Neural cell (in vitro differentiated cells): ENCODE data around the gene RPL29.
A peak's percentile ranks its signal among the peaks of the same experiment; 100 is the strongest.

Source experiments
- CTCF ChIP-seq: fragments of 450-650 bp; IDR thresholded peaks from 2 replicates; pipeline ENCODE4 v1.5.1; 2014; ENCODE audit warnings: antibody characterized with exemption, mild to moderate bottlenecking, moderate library complexity; ENCODE audit not compliant: poor library complexity, severe bottlenecking
- EP300 ChIP-seq: fragments of 450-650 bp; conservative IDR thresholded peaks from 2 replicates; pipeline ENCODE4 v1.6.1; 2014; ENCODE audit warnings: antibody characterized with exemption, mild to moderate bottlenecking, moderate library complexity; ENCODE audit not compliant: poor library complexity, severe bottlenecking
- EZH2 ChIP-seq: fragments of 200-600, 300-800 bp; shearing (Covaris generic), sonication (generic); IDR thresholded peaks from 2 replicates; pipeline ENCODE4 v1.6.1; 2014; ENCODE audit warnings: antibody characterized with exemption, low read length, borderline replicate concordance, mild to moderate bottlenecking; ENCODE audit not compliant: insufficient read depth, poor library complexity, severe bottlenecking
- MXI1 ChIP-seq: fragments of 450-650 bp; conservative IDR thresholded peaks from 2 replicates; pipeline ENCODE4 v1.6.1; 2014; ENCODE audit warnings: antibody characterized with exemption, mild to moderate bottlenecking; ENCODE audit not compliant: poor library complexity, severe bottlenecking
- POLR2AphosphoS5 ChIP-seq: IDR thresholded peaks from 2 replicates; pipeline ENCODE4 v1.6.1; 2012
- RAD21 ChIP-seq: fragments of 450-650 bp; conservative IDR thresholded peaks from 2 replicates; pipeline ENCODE4 v1.6.1; 2014; ENCODE audit warnings: antibody characterized with exemption, mild to moderate bottlenecking, moderate library complexity
- REST ChIP-seq: IDR thresholded peaks from 2 replicates; pipeline ENCODE4 v1.6.1; 2012; ENCODE audit warnings: borderline replicate concordance
- SMC3 ChIP-seq: fragments of 450-650 bp; conservative IDR thresholded peaks from 2 replicates; pipeline ENCODE4 v1.6.1; 2014; ENCODE audit warnings: antibody characterized with exemption, mild to moderate bottlenecking, moderate library complexity; ENCODE audit not compliant: poor library complexity
- TAF1 ChIP-seq: IDR thresholded peaks from 2 replicates; pipeline ENCODE4 v1.6.1; 2012; ENCODE audit warnings: low read depth

GRCh38 chr3:51975852-51976549 is 19.7 kb downstream of the RPL29 start:
- peak; percentile 57 for TF ChIP-seq CTCF
- TF ChIP-seq EP300 = peak; percentile 12
- no peak for TF ChIP-seq MXI1
- TF ChIP-seq EZH2 = no peak
- TF ChIP-seq TAF1 = no peak
- no peak for TF ChIP-seq SMC3
- no peak for TF ChIP-seq REST
- no peak for TF ChIP-seq POLR2AphosphoS5
- TF ChIP-seq RAD21 = no peak
